ENCODE results near the gene KCTD16. TPM values are rescaled to one million over a fixed set of nuclear protein-coding genes. Genes with fewer than 3 reads are reported as not detected.

Gene KCTD16
- total RNA-seq, 1 donor from 2014 or later = 17.5 TPM

GRCh38 chr5:144162686-144163085, 8.0 kb upstream of the KCTD16 start:
- DNase-seq (ENCODE audit: low spot score in 2 of 2) (no peak), FAIRE-seq (no peak)

DNA sequence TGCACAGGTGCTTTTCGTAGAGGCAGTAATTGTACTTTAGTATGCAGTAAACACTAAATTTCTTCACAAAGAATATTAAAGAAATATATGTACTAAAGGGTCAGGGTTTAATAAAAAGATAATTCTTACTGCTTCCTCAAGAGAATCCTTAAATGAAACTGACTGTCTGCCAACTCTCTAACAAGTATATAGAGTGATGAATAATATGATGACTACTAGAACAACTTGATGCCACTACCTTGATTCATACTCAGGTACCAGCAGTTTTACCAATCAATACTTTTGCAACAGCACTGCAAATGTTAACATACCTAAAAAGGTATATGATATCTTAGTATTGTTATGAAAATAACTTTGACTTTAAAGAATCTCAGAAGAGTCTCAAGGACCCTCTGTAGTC, 4.0 kb upstream of the KCTD16 start:
- FAIRE-seq (no peak), DNase-seq (ENCODE audit: low spot score in 2 of 2) (no peak)

DNA sequence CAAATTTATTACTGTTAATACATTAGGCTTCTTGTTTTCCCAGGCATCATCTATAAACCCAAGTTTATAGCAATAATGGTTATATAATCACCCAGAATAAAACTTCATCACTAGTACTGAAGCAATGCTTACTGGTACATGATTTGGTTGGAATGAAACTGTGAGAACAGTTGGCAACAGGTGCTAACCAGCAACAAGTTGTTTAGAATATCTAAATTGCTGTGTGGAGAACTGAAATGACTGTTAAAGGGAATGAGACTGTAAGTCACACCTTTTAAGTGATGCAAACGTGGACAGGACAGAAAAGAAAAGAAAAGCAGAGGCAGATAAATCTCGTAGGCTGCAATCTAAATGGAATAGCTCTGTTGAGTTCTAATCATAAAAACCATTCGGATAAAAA, 2.7 kb upstream of the KCTD16 start:
- FAIRE-seq (no peak), DNase-seq (ENCODE audit: low spot score in 2 of 2) (no peak)

GRCh38 chr5:144169904-144170275, 783 bp upstream of the KCTD16 start:
- FAIRE-seq (no peak), DNase-seq (ENCODE audit: low spot score in 2 of 2) (no peak)

- DNase-seq (ENCODE audit: low spot score in 2 of 2) (no peak), FAIRE-seq (no peak)
Measured at GRCh38 chr5:144173766-144174165, 3.1 kb downstream of the KCTD16 start.

DNA sequence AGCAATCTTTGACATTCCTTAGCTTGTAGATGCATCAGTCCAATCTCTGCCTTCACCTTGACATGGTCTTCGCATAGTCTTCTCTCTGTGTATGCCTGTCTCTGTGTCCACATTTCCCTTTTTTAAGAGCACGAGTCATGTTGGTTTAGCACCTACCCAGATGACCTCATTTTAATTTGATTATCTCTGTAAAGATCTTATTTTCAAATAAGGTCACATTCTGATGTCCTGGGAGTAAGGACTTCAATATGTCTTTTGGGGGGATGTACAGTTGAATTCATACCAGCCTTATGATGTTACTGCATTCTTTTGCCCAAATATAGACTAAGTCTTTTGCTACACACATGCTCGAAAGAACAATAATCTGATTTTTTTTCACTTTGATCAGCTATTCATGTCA, 6.9 kb downstream of the KCTD16 start:
- DNase-seq (ENCODE audit: low spot score in 2 of 2) (no peak), FAIRE-seq (no peak)

DNA sequence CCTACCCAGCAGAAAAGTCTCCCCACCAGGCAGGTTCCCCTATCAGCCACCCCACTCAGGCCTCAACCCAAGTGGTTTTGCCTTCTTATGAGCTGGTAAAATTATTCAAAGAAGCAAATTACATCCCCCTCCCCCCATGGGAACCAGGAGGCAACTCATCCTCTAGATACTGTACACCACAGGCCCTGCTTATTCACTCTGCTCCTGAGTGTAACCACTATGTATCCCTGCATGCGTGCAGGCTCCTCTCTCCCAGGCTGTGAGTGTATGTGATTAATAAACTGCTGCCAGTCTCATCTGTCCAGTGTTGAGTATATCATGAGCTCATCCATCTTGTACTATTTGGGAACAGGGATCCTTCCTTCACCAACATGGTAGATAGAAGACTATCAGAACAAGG, 8.6 kb downstream of the KCTD16 start:
- DNase-seq (ENCODE audit: low spot score in 2 of 2) (no peak), FAIRE-seq (no peak)

GRCh38 chr5:144183254-144183889, 12.7 kb downstream of the KCTD16 start:
- FAIRE-seq (peak; percentile 55), DNase-seq (ENCODE audit: low spot score in 2 of 2) (peak in 1 of 2 donors; percentile 26)

GRCh38 chr5:144187699-144188294, 17.1 kb downstream of the KCTD16 start:
- DNase-seq (ENCODE audit: low spot score in 2 of 2) = no peak
- FAIRE-seq = no peak

DNA sequence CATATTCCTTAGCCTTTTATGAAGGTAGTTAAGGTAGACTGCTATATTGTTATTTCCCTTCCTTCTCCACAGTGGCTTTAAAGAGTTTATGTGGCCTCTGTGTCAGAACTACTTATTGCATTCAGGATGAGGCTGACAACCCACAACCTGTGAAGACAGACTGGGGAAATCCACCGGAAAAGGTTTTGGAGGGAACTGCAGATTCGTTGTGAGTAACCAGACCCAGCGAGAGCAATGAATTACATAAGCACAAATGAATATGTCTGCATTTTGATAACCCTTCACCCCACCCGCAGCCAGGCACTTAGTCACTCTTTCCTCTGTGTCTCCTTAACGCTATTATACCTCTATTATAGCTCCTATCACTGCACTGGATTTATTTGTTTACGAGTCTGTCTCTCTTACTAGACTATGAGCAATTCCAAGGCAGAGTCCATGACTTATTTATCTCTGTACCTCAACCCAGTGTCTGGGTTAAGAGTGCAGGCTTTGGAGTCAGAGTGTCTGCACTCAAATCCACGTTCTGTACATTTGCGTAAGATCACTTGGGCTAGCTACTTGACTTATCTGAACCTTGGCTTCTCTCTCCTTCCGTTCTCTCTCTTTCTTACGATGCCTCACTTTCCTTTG, 19.2 kb downstream of the KCTD16 start:
- FAIRE-seq (no peak), DNase-seq (ENCODE audit: low spot score in 2 of 2) (no peak)

- DNase-seq (ENCODE audit: low spot score in 2 of 2) (no peak), FAIRE-seq (no peak)
Measured at GRCh38 chr5:144191531-144191930, 20.9 kb downstream of the KCTD16 start.

- DNase-seq (ENCODE audit: low spot score in 2 of 2) = no peak
- FAIRE-seq = no peak
Measured at GRCh38 chr5:144191998-144192397, 21.3 kb downstream of the KCTD16 start.

- FAIRE-seq (no peak), DNase-seq (ENCODE audit: low spot score in 2 of 2) (no peak)
Measured at GRCh38 chr5:144192661-144193060, 22.0 kb downstream of the KCTD16 start.

GRCh38 chr5:144194144-144194543, 23.5 kb downstream of the KCTD16 start:
- FAIRE-seq (no peak), DNase-seq (ENCODE audit: low spot score in 2 of 2) (no peak)

DNA sequence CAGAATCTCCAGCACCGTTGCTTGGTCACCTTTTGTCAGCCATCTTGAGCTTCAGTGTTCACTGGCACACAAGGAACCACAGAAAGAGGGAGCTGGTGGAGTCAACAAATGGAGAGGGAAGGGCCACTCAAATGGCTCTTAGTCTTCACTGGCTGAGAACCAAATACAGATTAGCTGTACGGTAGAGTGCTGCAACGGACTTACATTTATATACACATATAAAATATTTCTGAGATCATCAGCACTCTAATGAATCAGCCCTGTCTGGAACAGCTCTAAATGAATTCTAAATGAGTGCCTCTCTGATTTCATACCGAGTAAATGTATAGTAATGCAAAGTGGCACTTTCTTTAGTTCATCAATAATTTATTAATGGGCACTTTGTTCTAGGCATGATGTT, 24.8 kb downstream of the KCTD16 start:
- DNase-seq (ENCODE audit: low spot score in 2 of 2) = no peak
- FAIRE-seq = no peak

GRCh38 chr5:144196612-144197011, 25.9 kb downstream of the KCTD16 start:
- DNase-seq (ENCODE audit: low spot score in 2 of 2) (no peak), FAIRE-seq (no peak)

DNA sequence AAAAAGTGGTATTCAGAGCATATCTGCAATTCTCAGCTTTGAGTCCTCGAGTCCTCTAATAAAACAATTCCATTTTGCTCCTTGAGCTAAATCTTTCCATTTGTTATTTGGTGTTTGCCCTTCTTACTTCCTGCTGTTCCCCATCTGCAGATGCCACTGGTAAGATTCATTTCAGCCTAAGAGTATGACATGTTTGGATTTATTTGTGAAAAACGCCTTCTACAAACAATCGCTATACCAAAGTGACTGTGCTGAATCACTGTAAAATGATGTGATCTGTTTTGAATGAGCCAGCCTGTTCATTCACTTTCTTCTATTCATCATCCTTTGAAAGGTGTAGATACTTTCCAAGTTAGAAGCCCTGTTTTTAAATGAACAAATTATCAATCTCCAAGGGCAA, 27.7 kb downstream of the KCTD16 start:
- no peak for DNase-seq (ENCODE audit: low spot score in 2 of 2)

GRCh38 chr5:144201588-144201987, 30.9 kb downstream of the KCTD16 start:
- DNase-seq (ENCODE audit: low spot score in 2 of 2) = no peak
- FAIRE-seq = no peak

More for the DNA sequence above, 27.7 kb downstream of the KCTD16 start:
- FAIRE-seq = no peak

DNA sequence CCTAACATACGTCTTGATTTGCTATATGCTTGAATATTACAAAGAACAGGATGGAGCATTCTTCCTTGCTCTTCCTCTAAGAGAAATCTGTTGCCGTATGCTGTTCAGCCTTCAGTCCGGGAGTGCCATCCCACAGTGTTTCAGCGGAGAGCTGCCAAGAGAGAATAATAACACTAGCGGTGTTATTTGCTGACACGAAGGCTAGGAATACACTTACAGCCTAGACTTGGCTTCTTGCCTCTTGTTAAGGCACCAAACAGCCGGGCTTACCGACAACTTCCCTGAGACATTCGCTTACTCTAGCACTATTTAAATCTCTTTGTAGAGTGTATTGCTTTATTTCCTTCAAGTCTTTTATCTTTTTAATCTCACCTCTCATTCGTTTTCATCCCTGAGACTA, 31.4 kb downstream of the KCTD16 start:
- FAIRE-seq (no peak), DNase-seq (ENCODE audit: low spot score in 2 of 2) (no peak)

DNA sequence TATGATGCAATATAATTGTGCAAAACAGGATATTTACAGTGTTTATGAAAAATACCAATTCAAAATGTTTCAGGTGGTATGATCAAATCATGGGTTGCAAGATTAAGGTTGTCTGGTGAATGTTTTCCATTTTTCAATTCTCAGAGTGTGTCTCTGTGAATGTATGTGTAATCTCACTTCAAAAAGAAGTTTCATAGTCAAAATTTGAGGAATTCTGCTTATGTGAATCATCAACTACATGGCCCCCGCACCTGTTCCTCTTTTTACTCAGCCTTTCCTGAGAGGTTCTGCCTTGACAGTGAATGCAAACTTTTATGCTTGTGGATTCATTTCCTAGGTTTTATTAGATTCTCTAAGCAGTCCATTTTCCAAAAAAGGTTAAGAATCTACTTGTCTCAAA, 32.1 kb downstream of the KCTD16 start:
- FAIRE-seq (no peak), DNase-seq (ENCODE audit: low spot score in 2 of 2) (no peak)

DNA sequence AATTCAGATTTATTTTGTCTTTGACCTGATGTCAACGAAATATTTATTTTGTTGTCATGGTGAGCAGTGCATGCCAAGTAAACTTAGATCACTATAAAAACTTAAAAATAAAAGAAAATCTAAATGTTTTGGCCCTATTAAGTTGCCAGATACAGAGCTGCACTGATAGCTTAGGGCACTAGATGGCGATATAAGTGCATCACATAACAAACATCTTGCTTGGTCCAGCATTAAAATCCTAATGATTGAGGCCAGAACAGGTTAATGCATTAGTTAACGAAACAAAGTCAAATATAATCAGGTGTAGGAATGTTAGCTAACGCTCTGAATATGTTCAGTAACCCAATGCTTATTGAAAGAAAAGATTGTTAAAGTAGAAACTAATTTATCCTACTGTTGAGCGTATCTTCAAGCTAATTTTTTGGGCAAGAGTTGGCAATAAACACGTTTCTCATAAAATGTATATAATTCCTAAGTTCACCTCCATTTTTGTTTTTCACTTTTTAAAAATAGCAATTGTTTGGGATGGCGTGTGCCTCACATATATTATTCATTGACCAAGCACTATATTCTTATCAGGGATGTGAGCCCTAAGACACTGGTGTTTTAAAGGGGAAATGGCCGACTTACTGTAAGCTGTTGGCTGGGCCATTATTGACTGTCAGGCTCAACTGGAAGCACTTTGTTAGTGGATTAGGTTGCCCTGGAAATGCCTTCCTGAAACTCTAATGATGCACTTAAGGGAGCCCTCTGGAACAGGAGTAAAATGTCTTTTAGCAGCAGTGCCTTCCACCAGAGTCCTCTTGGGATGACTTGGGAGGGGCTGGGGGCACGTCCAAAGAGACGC, 33.3 kb downstream of the KCTD16 start:
- DNase-seq (ENCODE audit: low spot score in 2 of 2) = peak; percentile 12 to 23
- FAIRE-seq = peak; percentile 56

All from frontal cortex (tissue), 4 donors.